ENCODE data around the gene MYOM1.
A peak's percentile ranks its signal among the peaks of the same experiment; 100 is the strongest.

The MYOM1 gene

DNA sequence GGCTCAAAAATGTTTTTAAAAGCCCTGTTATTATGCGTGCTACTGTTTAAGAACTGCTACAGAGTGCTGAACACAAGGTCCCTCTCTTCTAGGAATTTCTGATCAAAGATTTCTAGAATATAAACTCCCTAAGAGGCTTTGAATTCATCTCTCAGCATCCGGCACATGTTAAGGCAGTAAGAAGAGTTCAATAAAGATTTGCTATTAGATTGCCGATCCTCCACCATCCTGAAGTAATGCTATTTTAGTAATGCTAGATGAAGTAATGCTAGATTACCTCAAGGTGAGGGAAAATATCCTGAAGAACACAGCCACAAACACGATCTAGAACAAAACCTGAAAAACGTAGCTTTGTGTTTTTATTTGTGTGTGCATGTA lies 41.2 kb upstream of the MYOM1 start:
- Histone ChIP-seq H3K4me2 (ENCODE audit: low read length) (peak overlapping the region; percentile 73), H3K9me2 (replicated peaks; ENCODE audit: control insufficient read depth, low read length) (no peaks in the 10 kb centered on the region), H3K9me3 (ENCODE audit: control insufficient read depth, insufficient read depth, low read length) (no peaks in the 10 kb centered on the region), H3K36me3 (ENCODE audit: control insufficient read depth, low read length) (peaks cover 63% of the 10 kb centered on the region), H3K4me1 (ENCODE audit: control insufficient read depth, low read length) (peaks cover 73% of the 10 kb centered on the region), H4K20me1 (ENCODE audit: control insufficient read depth, insufficient read depth, low read depth, low read length) (peaks cover 27% of the 10 kb centered on the region), H3F3A (ENCODE audit: control insufficient read depth, insufficient read depth) (peaks cover 39% of the 10 kb centered on the region), H3K79me2 (ENCODE audit: control insufficient read depth, low read length) (peaks cover 57% of the 10 kb centered on the region), H3K4me3 (ENCODE audit: low read length) (peak overlapping the region; percentile 98), H3K27ac (ENCODE audit: low read depth, low read length) (peak overlapping the region; percentile 81), H3K27me3 (ENCODE audit: control insufficient read depth, low read length) (no peaks in the 10 kb centered on the region)
- no peak for TF ChIP-seq EZH2phosphoT487 (IDR thresholded peaks at IDR 0.05; ENCODE audit: borderline replicate concordance, low read length)
- TF ChIP-seq, protein P1, sequence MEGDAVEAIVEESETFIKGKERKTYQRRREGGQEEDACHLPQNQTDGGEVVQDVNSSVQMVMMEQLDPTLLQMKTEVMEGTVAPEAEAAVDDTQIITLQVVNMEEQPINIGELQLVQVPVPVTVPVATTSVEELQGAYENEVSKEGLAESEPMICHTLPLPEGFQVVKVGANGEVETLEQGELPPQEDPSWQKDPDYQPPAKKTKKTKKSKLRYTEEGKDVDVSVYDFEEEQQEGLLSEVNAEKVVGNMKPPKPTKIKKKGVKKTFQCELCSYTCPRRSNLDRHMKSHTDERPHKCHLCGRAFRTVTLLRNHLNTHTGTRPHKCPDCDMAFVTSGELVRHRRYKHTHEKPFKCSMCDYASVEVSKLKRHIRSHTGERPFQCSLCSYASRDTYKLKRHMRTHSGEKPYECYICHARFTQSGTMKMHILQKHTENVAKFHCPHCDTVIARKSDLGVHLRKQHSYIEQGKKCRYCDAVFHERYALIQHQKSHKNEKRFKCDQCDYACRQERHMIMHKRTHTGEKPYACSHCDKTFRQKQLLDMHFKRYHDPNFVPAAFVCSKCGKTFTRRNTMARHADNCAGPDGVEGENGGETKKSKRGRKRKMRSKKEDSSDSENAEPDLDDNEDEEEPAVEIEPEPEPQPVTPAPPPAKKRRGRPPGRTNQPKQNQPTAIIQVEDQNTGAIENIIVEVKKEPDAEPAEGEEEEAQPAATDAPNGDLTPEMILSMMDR (IDR thresholded peaks at IDR 0.05; ENCODE audit: low read depth, low read length, poor library complexity, severe bottlenecking), result no peak

DNA sequence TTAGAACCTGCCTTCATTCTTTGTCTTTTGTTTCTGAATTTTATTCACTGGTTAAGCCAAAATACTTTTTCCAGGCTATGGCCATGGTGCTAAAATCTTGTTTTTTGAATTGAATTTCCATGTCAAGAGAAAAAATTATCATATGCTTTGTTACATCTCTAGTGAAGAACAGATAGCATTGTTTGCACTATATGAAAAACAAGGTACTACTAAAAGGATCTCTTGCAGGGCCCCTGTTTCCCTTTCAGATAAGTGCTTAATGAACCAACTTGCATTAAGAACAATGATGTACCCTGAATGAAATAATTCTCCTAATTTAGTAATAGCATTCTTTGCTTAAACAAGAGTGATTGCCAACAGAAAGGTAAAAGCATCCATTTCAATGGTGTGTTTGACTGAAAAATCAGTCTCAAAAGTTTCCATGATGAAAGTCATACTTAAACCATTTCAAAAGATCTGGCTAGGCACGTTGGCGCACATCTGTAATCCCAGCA lies 37.9 kb upstream of the MYOM1 start:
- Histone ChIP-seq H3K4me2 (ENCODE audit: low read length) (no peak overlapping the region; the same call in 1 of the 2 replicates), H4K20me1 (ENCODE audit: control insufficient read depth, insufficient read depth, low read depth, low read length) (0 out of 2 replicates have a peak, but pooled peaks cover under 1% of the 10 kb centered on the region), H3K79me2 (ENCODE audit: control insufficient read depth, low read length) (peaks cover 40% of the 10 kb centered on the region), H3K4me3 (ENCODE audit: low read length) (no peak overlapping the region), H3K9me3 (ENCODE audit: control insufficient read depth, insufficient read depth, low read length) (no peaks in the 10 kb centered on the region), H3K27ac (ENCODE audit: low read depth, low read length) (no peak overlapping the region), H3K9me2 (replicated peaks; ENCODE audit: control insufficient read depth, low read length) (no peaks in the 10 kb centered on the region), H3F3A (ENCODE audit: control insufficient read depth, insufficient read depth) (peaks cover 39% of the 10 kb centered on the region), H3K27me3 (ENCODE audit: control insufficient read depth, low read length) (no peaks in the 10 kb centered on the region), H3K4me1 (ENCODE audit: control insufficient read depth, low read length) (peaks cover 66% of the 10 kb centered on the region), H3K36me3 (ENCODE audit: control insufficient read depth, low read length) (peaks cover 85% of the 10 kb centered on the region)
- no peak for TF ChIP-seq EZH2phosphoT487 (IDR thresholded peaks at IDR 0.05; ENCODE audit: borderline replicate concordance, low read length)
- TF ChIP-seq, protein P1 (IDR thresholded peaks at IDR 0.05; ENCODE audit: low read depth, low read length, poor library complexity, severe bottlenecking), result no peak

DNA sequence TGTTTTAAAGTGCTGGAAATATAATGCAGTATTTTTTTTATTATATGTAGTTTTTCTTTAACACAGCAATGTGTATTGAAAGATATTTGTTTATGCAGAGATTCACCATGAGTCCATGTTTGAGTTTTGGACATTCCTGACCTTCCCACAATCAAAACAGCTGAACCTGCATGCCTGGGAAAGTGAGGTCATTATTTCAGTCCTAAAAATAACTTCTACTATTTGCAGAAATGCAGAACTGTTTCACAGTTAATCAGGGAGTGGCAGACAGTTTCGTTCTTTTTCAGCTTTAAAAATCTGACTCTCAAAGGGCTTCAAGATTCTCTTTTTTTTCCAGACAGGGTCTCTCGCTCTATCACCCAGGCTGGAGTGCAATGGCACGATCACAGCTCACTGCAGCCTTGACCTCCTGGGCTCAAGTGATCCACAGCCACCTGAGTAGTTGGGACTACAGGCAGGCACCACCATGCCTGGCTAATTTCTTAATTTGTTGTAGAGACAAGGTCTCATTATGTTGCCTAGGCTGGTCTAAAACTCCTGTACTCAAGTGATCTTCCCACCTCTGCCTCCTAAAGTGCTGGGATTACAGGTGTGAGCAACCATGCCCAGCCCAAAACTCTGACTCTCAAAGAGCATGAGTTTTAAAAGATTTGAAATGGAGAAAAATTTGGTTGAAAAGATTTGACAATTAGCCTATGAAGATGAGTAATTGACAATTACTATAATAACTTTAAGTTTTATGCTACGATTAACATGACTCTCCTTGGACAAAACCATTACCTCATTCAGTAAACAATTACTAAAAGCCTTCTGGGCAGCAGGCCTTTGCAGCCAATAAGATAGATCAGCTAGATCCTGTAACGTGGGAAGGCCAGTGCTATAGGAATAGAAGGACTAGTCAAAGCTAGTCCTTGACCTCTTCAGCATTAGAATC lies 37.2 kb upstream of the MYOM1 start:
- no peak for TF ChIP-seq EZH2phosphoT487 (IDR thresholded peaks at IDR 0.05; ENCODE audit: borderline replicate concordance, low read length)
- TF ChIP-seq, protein P1 (IDR thresholded peaks at IDR 0.05; ENCODE audit: low read depth, low read length, poor library complexity, severe bottlenecking), result no peak
- H3K36me3 ChIP-seq (ENCODE audit: control insufficient read depth, low read length), result peaks cover 85% of the 10 kb centered on the region
- no peak overlapping the region for H3K4me3 ChIP-seq (ENCODE audit: low read length)
- peak overlapping the region; percentile 27; the same call in 1 of the 2 replicates for H3K27ac ChIP-seq (ENCODE audit: low read depth, low read length)
- H3F3A ChIP-seq (ENCODE audit: control insufficient read depth, insufficient read depth), result peaks cover 39% of the 10 kb centered on the region
- H3K27me3 ChIP-seq (ENCODE audit: control insufficient read depth, low read length), result no peaks in the 10 kb centered on the region
- no peaks in the 10 kb centered on the region for H3K9me3 ChIP-seq (ENCODE audit: control insufficient read depth, insufficient read depth, low read length)
- H3K79me2 ChIP-seq (ENCODE audit: control insufficient read depth, low read length), result peaks cover 40% of the 10 kb centered on the region
- no peaks in the 10 kb centered on the region for H3K9me2 ChIP-seq (replicated peaks; ENCODE audit: control insufficient read depth, low read length)
- H4K20me1 ChIP-seq (ENCODE audit: control insufficient read depth, insufficient read depth, low read depth, low read length), result no peaks in the 10 kb centered on the region
- peak overlapping the region; percentile 34 for H3K4me2 ChIP-seq (ENCODE audit: low read length)
- peaks cover 72% of the 10 kb centered on the region for H3K4me1 ChIP-seq (ENCODE audit: control insufficient read depth, low read length)

Data from DOHH2 (cell line).